Activated CD8-positive, alpha-beta T cell treated with anti-CD3 and anti-CD28 coated beads for 36 hours (primary cell): ENCODE measurements around the gene C17orf67. TPM values are rescaled to one million over a fixed set of nuclear protein-coding genes. Genes with fewer than 3 reads are reported as not detected.

Experiments
- ATAC-seq: fragments of 200-7000 bp; cut with Tn5 transposase; one replicate; pipeline ENCODE4 v1.10.0; 2021; ENCODE audit warnings: mild to moderate bottlenecking, moderate library complexity
- CTCF ChIA-PET: fragments of 350-600 bp; sonication (Branson Sonifier 250); formaldehyde crosslinking; loops from one replicate; lab custom pipeline; 2021; ENCODE audit warnings: antibody characterized with exemption; lab: Charles Lee
- POLR2A ChIA-PET: fragments of 350-600 bp; sonication (Branson Sonifier 250); formaldehyde crosslinking; loops from one replicate; lab custom pipeline; 2021; ENCODE audit warnings: antibody characterized with exemption; lab: Charles Lee
- DNase-seq: peaks from one replicate; pipeline ENCODE4 v3.0.0-alpha.2; 2020
- H3K27ac Mint-ChIP-seq: one replicate; pipeline ENCODE4 v1.8.0; 2021; ENCODE audit warnings: mild to moderate bottlenecking, mixed read lengths
- H3K27me3 Mint-ChIP-seq: one replicate; pipeline ENCODE4 v1.8.0; 2021; ENCODE audit warnings: mixed read lengths
- H3K36me3 Mint-ChIP-seq: one replicate; pipeline ENCODE4 v1.8.0; 2021; ENCODE audit warnings: low read depth, mixed read lengths
- H3K4me1 Mint-ChIP-seq: one replicate; pipeline ENCODE4 v1.8.0; 2021; ENCODE audit warnings: low read depth, mixed read lengths
- H3K4me3 Mint-ChIP-seq: one replicate; pipeline ENCODE4 v1.8.0; 2021; ENCODE audit warnings: mild to moderate bottlenecking, moderate library complexity, mixed read lengths
- H3K9me3 Mint-ChIP-seq: one replicate; pipeline ENCODE4 v1.8.0; 2021; ENCODE audit warnings: mixed read lengths
- intact Hi-C: fragments of 100-400 bp; cut with micrococcal nuclease; formaldehyde crosslinking; loops from one replicate; pipeline ENCODE4 v1.10.0; 2022
- total RNA-seq, 2 experiments: library from RNA; stranded (reverse); gene quantifications; one replicate each; pipeline ENCODE4 v1.2.3, GENCODE V29; 2021
- TF ChIP-seq, protein P1 (sequence below): fragments of 200-600 bp; IDR thresholded peaks from one replicate; pipeline ENCODE4 v1.8.0; 2022; ENCODE audit warnings: antibody characterized with exemption, mild to moderate bottlenecking

C17orf67 gene
- total RNA-seq, 2 experiments from 2014 or later: 2.3 TPM

DNA sequence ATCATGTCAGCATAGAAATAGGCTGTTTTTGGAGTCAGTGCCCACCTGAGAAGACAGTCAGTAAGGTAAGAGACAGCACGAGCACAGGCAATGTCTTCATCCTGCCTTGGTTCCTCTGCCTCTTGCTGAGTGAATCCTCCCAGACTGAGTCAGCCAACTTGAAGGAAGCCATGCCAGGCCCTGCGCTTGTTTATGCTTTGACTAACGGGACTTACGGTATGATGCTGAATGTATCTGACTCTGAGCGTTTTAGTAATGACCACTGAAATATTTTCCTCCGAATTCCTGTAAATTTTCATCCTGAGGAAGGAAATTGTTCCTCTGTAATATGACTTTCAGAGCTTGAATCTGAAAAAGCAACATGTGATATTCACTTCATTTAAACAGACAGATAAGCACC, 18.0 kb downstream of the C17orf67 start:
- POLR2A ChIA-PET: no interaction called here
- no peak for ATAC-seq

GRCh38 chr17:56812901-56813388, 20.8 kb downstream of the C17orf67 start:
- H3K27me3 Mint-ChIP-seq: peaks cover 2% of the 10 kb centered on the region
- H3K9me3 Mint-ChIP-seq: no peaks in the 10 kb centered on the region
- H3K36me3 Mint-ChIP-seq: no peaks in the 10 kb centered on the region
- H3K27ac Mint-ChIP-seq: no peak overlapping the region
- ATAC-seq (no peak), DNase-seq (no peak)
- H3K4me3 Mint-ChIP-seq: no peak overlapping the region
- intact Hi-C loops: no loop called here
- CTCF ChIA-PET: no interaction called here
- POLR2A ChIA-PET: no interaction called here
- TF ChIP-seq, protein P1, sequence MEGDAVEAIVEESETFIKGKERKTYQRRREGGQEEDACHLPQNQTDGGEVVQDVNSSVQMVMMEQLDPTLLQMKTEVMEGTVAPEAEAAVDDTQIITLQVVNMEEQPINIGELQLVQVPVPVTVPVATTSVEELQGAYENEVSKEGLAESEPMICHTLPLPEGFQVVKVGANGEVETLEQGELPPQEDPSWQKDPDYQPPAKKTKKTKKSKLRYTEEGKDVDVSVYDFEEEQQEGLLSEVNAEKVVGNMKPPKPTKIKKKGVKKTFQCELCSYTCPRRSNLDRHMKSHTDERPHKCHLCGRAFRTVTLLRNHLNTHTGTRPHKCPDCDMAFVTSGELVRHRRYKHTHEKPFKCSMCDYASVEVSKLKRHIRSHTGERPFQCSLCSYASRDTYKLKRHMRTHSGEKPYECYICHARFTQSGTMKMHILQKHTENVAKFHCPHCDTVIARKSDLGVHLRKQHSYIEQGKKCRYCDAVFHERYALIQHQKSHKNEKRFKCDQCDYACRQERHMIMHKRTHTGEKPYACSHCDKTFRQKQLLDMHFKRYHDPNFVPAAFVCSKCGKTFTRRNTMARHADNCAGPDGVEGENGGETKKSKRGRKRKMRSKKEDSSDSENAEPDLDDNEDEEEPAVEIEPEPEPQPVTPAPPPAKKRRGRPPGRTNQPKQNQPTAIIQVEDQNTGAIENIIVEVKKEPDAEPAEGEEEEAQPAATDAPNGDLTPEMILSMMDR: no peak
- no peaks in the 10 kb centered on the region for H3K4me1 Mint-ChIP-seq

More for the DNA sequence above, 18.0 kb downstream of the C17orf67 start:
- peaks cover 2% of the 10 kb centered on the region for H3K27me3 Mint-ChIP-seq
- intact Hi-C loops: loop anchor here (5.0 kb wide), 1 partner anchor 127 kb away; no protein-coding TSS in a partner anchor
- H3K9me3 Mint-ChIP-seq: no peaks in the 10 kb centered on the region
- TF ChIP-seq, protein P1: no peak
- peaks cover 9% of the 10 kb centered on the region for H3K4me1 Mint-ChIP-seq
- no peak overlapping the region for H3K4me3 Mint-ChIP-seq
- CTCF ChIA-PET: interaction anchor here (1.5 kb wide), 1 partner anchor 9 kb away, joined by 3 read pairs; no protein-coding TSS in a partner anchor
- DNase-seq: no peak
- H3K36me3 Mint-ChIP-seq: no peaks in the 10 kb centered on the region
- H3K27ac Mint-ChIP-seq: no peak overlapping the region

DNA sequence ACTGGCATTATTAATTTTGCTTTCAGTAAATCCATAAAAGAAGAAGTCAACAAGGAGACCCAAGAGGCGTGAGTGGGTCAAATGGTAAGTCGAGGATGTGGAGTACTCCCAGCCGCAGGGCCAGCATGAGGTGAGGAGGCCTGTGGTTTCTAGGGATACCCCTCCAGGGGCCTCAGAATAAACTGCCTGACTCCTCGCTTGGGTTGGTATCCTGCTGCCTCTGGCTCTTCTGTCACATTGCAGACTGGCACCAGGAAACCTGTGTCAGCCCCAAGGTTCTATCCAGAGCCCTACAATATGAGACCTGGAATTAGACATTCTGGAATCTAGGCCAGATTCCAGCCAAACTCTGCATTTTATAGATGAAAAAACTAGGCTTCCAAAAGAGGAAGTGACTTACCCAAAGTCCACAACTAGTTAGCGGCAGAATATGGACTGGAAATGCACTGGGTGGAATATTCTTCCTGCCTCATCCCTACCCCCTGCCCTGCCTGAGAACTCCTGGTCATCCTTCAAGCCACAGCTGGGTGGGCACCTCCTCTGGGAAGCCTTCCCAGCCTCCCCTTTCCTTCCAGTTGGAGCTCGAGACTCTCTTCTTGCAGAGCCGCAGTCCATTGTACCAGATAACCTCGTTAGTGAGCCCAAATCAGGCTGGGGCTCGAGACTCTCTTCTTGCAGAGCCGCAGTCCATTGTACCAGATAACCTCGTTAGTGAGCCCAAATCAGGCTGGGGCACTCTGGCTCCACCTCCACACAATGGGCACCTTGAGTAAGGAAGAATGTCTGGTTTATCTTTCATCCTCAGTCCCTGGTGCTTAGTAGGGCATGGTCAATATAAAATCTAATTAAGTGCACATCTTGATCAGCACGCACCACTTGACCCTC, 22.6 kb downstream of the C17orf67 start:
- Mint-ChIP-seq H3K27ac (no peak overlapping the region), H3K36me3 (no peaks in the 10 kb centered on the region), H3K27me3 (peaks cover 2% of the 10 kb centered on the region), H3K4me1 (no peaks in the 10 kb centered on the region), H3K4me3 (no peak overlapping the region), H3K9me3 (no peaks in the 10 kb centered on the region)
- TF ChIP-seq, protein P1: no peak
- CTCF ChIA-PET: no interaction called here
- intact Hi-C loops: no loop called here
- no peak for ATAC-seq
- POLR2A ChIA-PET: no interaction called here
- no peak for DNase-seq

DNA sequence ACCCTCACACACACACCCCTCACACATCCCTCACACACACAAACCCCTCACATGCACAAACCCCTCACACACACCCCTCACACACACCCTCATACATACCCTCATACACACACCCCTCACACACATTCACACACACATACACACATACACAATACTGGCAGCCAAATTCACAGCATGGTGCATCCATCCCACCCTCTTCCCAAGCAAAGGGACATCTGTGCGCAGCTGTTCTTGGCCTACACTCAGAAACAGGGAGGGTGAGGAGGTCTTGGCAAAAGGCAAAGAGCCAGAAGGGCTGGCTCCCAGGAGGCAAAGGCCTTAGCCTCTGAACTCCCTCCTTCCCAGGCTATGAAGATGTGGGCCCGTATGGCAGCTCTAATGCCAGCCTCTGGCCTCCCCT, 23.4 kb downstream of the C17orf67 start:
- no peak overlapping the region for H3K4me3 Mint-ChIP-seq
- no peak for DNase-seq
- H3K27me3 Mint-ChIP-seq: peaks cover 2% of the 10 kb centered on the region
- CTCF ChIA-PET: no interaction called here
- no peaks in the 10 kb centered on the region for H3K9me3 Mint-ChIP-seq
- H3K36me3 Mint-ChIP-seq: no peaks in the 10 kb centered on the region
- H3K27ac Mint-ChIP-seq: no peak overlapping the region
- POLR2A ChIA-PET: no interaction called here
- TF ChIP-seq, protein P1: no peak
- H3K4me1 Mint-ChIP-seq: no peaks in the 10 kb centered on the region
- no peak for ATAC-seq
- intact Hi-C loops: no loop called here

DNA sequence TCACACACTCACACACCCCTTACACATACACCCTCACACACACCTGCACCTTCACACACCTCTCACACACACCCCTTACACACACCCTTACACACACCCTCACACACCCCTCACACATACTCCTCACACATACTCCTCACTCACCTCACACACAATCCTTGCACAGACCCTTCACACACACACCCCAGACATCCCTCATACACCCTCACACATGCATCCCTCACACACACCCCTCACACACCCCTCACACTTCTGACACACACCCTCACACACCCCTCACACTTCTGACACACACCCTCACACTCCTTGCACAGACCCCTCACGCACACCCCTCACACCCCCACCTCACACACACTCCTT, 23.9 kb downstream of the C17orf67 start:
- no peaks in the 10 kb centered on the region for H3K36me3 Mint-ChIP-seq
- intact Hi-C loops: no loop called here

More for the DNA sequence above, 23.9 kb downstream of the C17orf67 start:
- DNase-seq (no peak), ATAC-seq (no peak)
- TF ChIP-seq, protein P1: no peak
- ChIA-PET POLR2A (no interaction called here), CTCF (no interaction called here)
- H3K9me3 Mint-ChIP-seq: no peaks in the 10 kb centered on the region
- H3K27me3 Mint-ChIP-seq: peaks cover 2% of the 10 kb centered on the region
- no peak overlapping the region for H3K27ac Mint-ChIP-seq
- H3K4me3 Mint-ChIP-seq: no peak overlapping the region
- H3K4me1 Mint-ChIP-seq: no peaks in the 10 kb centered on the region
